Measurements from ENCODE around the gene ARHGAP31.
"Not testable (repeated sequence)": the region's sequence is repeated elsewhere in the genome, so short reads cannot be mapped to it uniquely, and the experiment has no call there.

Gene ARHGAP31

DNA sequence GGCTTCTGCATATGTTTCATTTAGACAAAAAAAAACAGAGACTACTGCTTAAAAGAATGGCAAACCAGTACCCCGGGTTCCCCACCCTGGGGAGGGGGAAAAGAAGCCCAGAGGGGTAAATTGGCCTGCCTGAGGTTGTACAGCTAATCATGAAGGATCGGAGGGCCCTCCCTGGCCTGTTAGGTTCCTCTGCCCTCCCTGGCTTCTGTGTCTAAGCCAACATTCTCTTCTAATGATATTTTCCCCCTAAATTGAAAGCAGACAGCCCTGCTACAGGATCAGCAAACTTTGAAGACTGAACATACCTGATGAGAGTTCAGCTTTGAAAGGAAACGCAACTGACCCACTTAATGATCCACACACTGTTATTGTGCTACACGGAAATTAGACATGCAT, 2.5 kb downstream of the ARHGAP31 start:
- Histone ChIP-seq H3K9ac (ENCODE audit: low read length) (no peak overlapping the region), H3K27ac (ENCODE audit: low read length) (no peak overlapping the region), H3K4me3 (ENCODE audit: low read length) (no peak overlapping the region), H3K27me3 (ENCODE audit: control insufficient read depth, insufficient read depth, low read length) (peaks cover 45% of the 10 kb centered on the region), H3K4me1 (ENCODE audit: control insufficient read depth, low read depth, low read length) (peaks cover 11% of the 10 kb centered on the region), H3K36me3 (ENCODE audit: control insufficient read depth, low read depth, low read length) (no peaks in the 10 kb centered on the region), H3K9me3 (ENCODE audit: control insufficient read depth, low read depth, low read length) (no peaks in the 10 kb centered on the region)

DNA sequence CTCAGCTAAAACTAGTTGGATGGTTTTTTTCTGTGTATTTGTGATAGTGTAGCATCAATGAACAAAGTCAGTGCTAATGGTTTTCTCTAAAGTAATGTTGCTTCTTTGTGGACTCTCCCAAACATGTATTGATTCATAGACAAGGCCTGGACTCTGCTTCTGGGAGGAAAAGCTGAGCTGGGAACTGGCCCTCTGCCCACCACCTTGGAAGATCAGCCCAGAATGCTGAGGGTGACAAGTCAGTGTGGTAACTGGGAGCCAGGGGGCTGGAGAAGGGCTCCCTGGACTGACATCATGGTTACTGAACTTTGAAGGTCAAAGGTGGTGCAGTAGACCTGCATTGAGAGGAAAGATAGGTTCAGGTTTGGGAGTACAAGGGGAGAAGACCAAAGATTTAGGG, 3.0 kb downstream of the ARHGAP31 start:
- H3K27ac ChIP-seq (ENCODE audit: low read length): no peak overlapping the region
- H3K36me3 ChIP-seq (ENCODE audit: control insufficient read depth, low read depth, low read length): no peaks in the 10 kb centered on the region
- no peak overlapping the region for H3K4me3 ChIP-seq (ENCODE audit: low read length)
- peaks cover 44% of the 10 kb centered on the region for H3K27me3 ChIP-seq (ENCODE audit: control insufficient read depth, insufficient read depth, low read length)
- peaks cover 11% of the 10 kb centered on the region for H3K4me1 ChIP-seq (ENCODE audit: control insufficient read depth, low read depth, low read length)
- H3K9me3 ChIP-seq (ENCODE audit: control insufficient read depth, low read depth, low read length): no peaks in the 10 kb centered on the region
- H3K9ac ChIP-seq (ENCODE audit: low read length): no peak overlapping the region

GRCh38 chr3:119298565-119298941, 4.4 kb downstream of the ARHGAP31 start:
- H3K4me1 ChIP-seq (ENCODE audit: control insufficient read depth, low read depth, low read length): peaks cover 12% of the 10 kb centered on the region
- no peak overlapping the region for H3K9ac ChIP-seq (ENCODE audit: low read length)
- no peaks in the 10 kb centered on the region for H3K36me3 ChIP-seq (ENCODE audit: control insufficient read depth, low read depth, low read length)
- no peak overlapping the region for H3K4me3 ChIP-seq (ENCODE audit: low read length)
- no peaks in the 10 kb centered on the region for H3K9me3 ChIP-seq (ENCODE audit: control insufficient read depth, low read depth, low read length)
- no peak overlapping the region for H3K27ac ChIP-seq (ENCODE audit: low read length)
- peaks cover 30% of the 10 kb centered on the region for H3K27me3 ChIP-seq (ENCODE audit: control insufficient read depth, insufficient read depth, low read length)

DNA sequence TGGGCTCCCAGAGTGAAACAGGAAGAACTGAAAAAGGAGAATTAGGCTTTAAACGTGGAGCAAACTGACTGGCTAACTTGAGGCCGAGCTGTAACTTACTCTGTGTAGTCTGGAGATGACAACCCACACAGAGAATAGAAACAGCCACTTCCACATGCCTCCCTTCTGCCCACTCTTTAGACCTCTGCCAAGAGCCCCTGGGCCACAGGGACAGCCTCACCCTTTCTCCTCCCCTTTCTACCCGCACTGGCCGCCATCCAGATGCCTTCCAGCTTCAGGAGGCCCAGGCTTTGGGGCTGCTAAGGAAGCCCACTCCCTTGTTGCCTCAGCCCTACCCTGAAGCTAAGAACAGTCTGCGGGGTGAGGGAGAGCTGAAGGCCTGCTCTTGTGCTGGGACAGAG, 6.8 kb downstream of the ARHGAP31 start:
- Histone ChIP-seq H3K4me3 (ENCODE audit: low read length) (no peak overlapping the region), H3K36me3 (ENCODE audit: control insufficient read depth, low read depth, low read length) (no peaks in the 10 kb centered on the region), H3K9me3 (ENCODE audit: control insufficient read depth, low read depth, low read length) (no peaks in the 10 kb centered on the region), H3K27ac (ENCODE audit: low read length) (no peak overlapping the region), H3K27me3 (ENCODE audit: control insufficient read depth, insufficient read depth, low read length) (peaks cover 6% of the 10 kb centered on the region), H3K9ac (ENCODE audit: low read length) (no peak overlapping the region), H3K4me1 (ENCODE audit: control insufficient read depth, low read depth, low read length) (peaks cover 9% of the 10 kb centered on the region)

DNA sequence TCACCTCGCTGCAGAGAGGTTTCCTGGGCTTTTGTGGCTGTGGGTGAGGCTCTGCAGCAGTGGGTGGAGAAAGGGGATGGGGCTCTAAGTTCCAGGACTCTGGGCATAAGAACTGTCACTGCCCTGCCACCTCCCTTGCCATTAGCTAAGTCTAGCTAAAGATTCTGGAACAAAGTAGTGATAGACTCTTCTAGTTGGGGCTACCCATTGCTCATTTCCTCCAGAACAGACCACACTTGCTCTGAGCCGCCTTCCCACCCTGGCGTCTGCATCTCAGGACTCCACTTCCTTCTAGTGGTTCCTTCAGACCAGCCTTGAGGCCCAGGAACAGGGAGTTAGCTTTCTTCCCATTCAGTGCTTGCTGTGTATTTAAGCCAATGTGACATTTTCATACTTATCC, 7.5 kb downstream of the ARHGAP31 start:
- Histone ChIP-seq H3K36me3 (ENCODE audit: control insufficient read depth, low read depth, low read length) (no peaks in the 10 kb centered on the region), H3K27ac (ENCODE audit: low read length) (no peak overlapping the region), H3K9me3 (ENCODE audit: control insufficient read depth, low read depth, low read length) (no peaks in the 10 kb centered on the region), H3K4me1 (ENCODE audit: control insufficient read depth, low read depth, low read length) (peaks cover 9% of the 10 kb centered on the region), H3K4me3 (ENCODE audit: low read length) (no peak overlapping the region), H3K9ac (ENCODE audit: low read length) (no peak overlapping the region), H3K27me3 (ENCODE audit: control insufficient read depth, insufficient read depth, low read length) (no peaks in the 10 kb centered on the region)

DNA sequence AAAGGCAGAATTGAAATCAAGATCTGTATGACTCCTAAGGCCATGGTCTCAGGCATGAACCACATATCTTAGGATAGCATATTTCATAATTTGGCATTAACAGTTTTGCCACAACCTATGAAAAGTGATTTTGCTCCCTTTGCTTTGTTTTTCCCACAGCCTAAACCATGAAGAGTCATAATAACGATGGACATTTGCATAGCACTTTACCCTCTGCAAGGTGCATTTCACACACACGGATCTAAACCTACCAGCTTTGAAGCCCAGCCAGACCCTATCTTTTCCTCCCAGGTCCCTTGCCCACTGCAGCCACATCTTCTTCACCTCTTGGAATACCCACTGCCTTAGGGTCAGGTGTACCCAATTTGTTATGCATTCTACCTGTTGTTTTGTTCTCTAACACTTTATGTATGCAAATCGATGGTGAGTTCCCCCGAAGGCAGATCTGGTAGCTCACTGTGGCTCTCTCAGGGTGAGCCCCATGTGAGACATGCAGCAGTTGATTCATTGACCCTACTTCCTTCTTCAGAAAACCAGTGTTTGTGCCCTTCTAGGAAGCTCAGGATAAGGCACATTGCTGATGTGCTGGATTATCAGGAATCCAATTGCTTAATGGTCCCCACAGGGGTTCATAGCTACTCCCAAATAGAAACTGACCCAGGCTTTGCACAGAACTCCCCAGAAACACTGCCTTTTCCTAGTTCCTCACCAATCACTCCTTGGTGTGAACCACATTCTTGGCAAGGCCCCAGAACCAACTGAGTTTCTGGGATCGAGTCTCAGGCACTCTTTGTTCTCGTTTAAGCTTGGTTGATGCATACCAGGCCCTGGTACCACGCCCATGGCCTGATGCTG, 8.7 kb downstream of the ARHGAP31 start:
- Histone ChIP-seq H3K36me3 (ENCODE audit: control insufficient read depth, low read depth, low read length) (no peaks in the 10 kb centered on the region), H3K9ac (ENCODE audit: low read length) (no peak overlapping the region), H3K27me3 (ENCODE audit: control insufficient read depth, insufficient read depth, low read length) (no peaks in the 10 kb centered on the region), H3K27ac (ENCODE audit: low read length) (no peak overlapping the region), H3K4me3 (ENCODE audit: low read length) (no peak overlapping the region), H3K4me1 (ENCODE audit: control insufficient read depth, low read depth, low read length) (peaks cover 9% of the 10 kb centered on the region), H3K9me3 (ENCODE audit: control insufficient read depth, low read depth, low read length) (no peaks in the 10 kb centered on the region)

- Histone ChIP-seq H3K9me3 (ENCODE audit: control insufficient read depth, low read depth, low read length) (no peaks in the 10 kb centered on the region), H3K27me3 (ENCODE audit: control insufficient read depth, insufficient read depth, low read length) (no peaks in the 10 kb centered on the region), H3K36me3 (ENCODE audit: control insufficient read depth, low read depth, low read length) (no peaks in the 10 kb centered on the region), H3K4me3 (ENCODE audit: low read length) (no peak overlapping the region), H3K4me1 (ENCODE audit: control insufficient read depth, low read depth, low read length) (peaks cover 9% of the 10 kb centered on the region), H3K9ac (ENCODE audit: low read length) (no peak overlapping the region), H3K27ac (ENCODE audit: low read length) (no peak overlapping the region)
Observed at GRCh38 chr3:119304201-119304713, 10.1 kb downstream of the ARHGAP31 start.

DNA sequence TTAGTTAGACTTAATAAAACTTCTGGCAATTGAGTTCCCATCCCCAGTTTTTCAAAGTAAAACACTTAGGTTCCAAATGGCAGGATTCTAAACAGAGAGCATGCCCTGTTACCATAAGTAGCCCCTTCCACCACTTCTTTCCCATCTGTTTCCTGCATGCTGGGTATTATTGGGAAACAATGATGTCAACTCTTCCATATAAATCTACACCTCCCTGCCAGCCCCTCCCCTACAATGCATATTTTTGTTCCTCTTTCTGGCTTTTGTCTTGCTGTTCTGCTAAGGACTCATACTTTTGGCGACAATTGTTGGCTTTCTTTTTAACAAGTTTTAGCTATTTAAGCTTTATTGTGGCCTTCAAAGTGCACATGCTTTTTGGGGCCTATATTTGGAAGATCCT, 11.1 kb downstream of the ARHGAP31 start:
- no peak overlapping the region for H3K9ac ChIP-seq (ENCODE audit: low read length)
- H3K36me3 ChIP-seq (ENCODE audit: control insufficient read depth, low read depth, low read length): no peaks in the 10 kb centered on the region
- H3K27ac ChIP-seq (ENCODE audit: low read length): no peak overlapping the region
- H3K4me3 ChIP-seq (ENCODE audit: low read length): no peak overlapping the region
- H3K27me3 ChIP-seq (ENCODE audit: control insufficient read depth, insufficient read depth, low read length): no peaks in the 10 kb centered on the region
- H3K9me3 ChIP-seq (ENCODE audit: control insufficient read depth, low read depth, low read length): no peaks in the 10 kb centered on the region
- peaks cover 15% of the 10 kb centered on the region for H3K4me1 ChIP-seq (ENCODE audit: control insufficient read depth, low read depth, low read length)

DNA sequence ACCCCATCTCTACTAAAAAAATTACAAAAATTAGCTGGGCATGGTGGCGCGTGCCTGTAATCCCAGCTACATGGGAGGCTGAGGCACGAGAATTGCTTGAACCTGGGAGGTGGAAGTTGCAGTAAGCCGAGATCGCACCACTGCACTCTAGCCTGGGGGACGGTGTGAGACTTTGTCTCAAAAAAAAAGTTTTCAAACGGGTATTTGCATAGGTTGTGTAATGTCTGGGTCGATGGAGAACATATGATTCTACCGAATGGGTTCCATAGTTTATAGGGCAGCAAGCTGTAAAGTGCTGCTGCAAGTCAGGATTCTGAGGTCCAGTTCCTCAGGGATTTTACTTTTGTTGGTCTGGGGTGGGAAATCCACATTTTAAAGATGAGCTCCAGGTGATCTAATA, 12.2 kb downstream of the ARHGAP31 start:
- H3K9me3 ChIP-seq (ENCODE audit: control insufficient read depth, low read depth, low read length); H3K9ac ChIP-seq (ENCODE audit: low read length); H3K4me3 ChIP-seq (ENCODE audit: low read length); H3K27me3 ChIP-seq (ENCODE audit: control insufficient read depth, insufficient read depth, low read length); H3K27ac ChIP-seq (ENCODE audit: low read length); H3K36me3 ChIP-seq (ENCODE audit: control insufficient read depth, low read depth, low read length): not testable (repeated sequence)
- H3K4me1 ChIP-seq (ENCODE audit: control insufficient read depth, low read depth, low read length): peaks cover 21% of the 10 kb centered on the region

GRCh38 chr3:119308355-119308754, 14.2 kb downstream of the ARHGAP31 start:
- Histone ChIP-seq H3K4me3 (ENCODE audit: low read length) (no peak overlapping the region), H3K4me1 (ENCODE audit: control insufficient read depth, low read depth, low read length) (peaks cover 15% of the 10 kb centered on the region), H3K27me3 (ENCODE audit: control insufficient read depth, insufficient read depth, low read length) (peaks cover 4% of the 10 kb centered on the region), H3K9me3 (ENCODE audit: control insufficient read depth, low read depth, low read length) (no peaks in the 10 kb centered on the region), H3K9ac (ENCODE audit: low read length) (no peak overlapping the region), H3K27ac (ENCODE audit: low read length) (no peak overlapping the region), H3K36me3 (ENCODE audit: control insufficient read depth, low read depth, low read length) (no peaks in the 10 kb centered on the region)

GRCh38 chr3:119309591-119309990, 15.4 kb downstream of the ARHGAP31 start:
- no peak overlapping the region for H3K4me3 ChIP-seq (ENCODE audit: low read length)
- H3K4me1 ChIP-seq (ENCODE audit: control insufficient read depth, low read depth, low read length): peaks cover 15% of the 10 kb centered on the region
- H3K9ac ChIP-seq (ENCODE audit: low read length): no peak overlapping the region
- H3K27me3 ChIP-seq (ENCODE audit: control insufficient read depth, insufficient read depth, low read length): peaks cover 4% of the 10 kb centered on the region
- no peak overlapping the region for H3K27ac ChIP-seq (ENCODE audit: low read length)
- H3K36me3 ChIP-seq (ENCODE audit: control insufficient read depth, low read depth, low read length): no peaks in the 10 kb centered on the region
- no peaks in the 10 kb centered on the region for H3K9me3 ChIP-seq (ENCODE audit: control insufficient read depth, low read depth, low read length)

- H3K36me3 ChIP-seq (ENCODE audit: control insufficient read depth, low read depth, low read length): no peaks in the 10 kb centered on the region
- peaks cover 4% of the 10 kb centered on the region for H3K27me3 ChIP-seq (ENCODE audit: control insufficient read depth, insufficient read depth, low read length)
- no peak overlapping the region for H3K27ac ChIP-seq (ENCODE audit: low read length)
- H3K4me3 ChIP-seq (ENCODE audit: low read length): no peak overlapping the region
- no peaks in the 10 kb centered on the region for H3K9me3 ChIP-seq (ENCODE audit: control insufficient read depth, low read depth, low read length)
- no peak overlapping the region for H3K9ac ChIP-seq (ENCODE audit: low read length)
- peaks cover 15% of the 10 kb centered on the region for H3K4me1 ChIP-seq (ENCODE audit: control insufficient read depth, low read depth, low read length)
Observed at GRCh38 chr3:119310071-119310470, 15.9 kb downstream of the ARHGAP31 start.

Measured in iPS-18a (cell line).